Measurements from ENCODE around the gene PDE6G.

Gene PDE6G

GRCh38 chr17:81656118-81656743 lies at the start of gene PDE6G:
TSS of gene PDE6G (minus strand) at chr17:81656542. CDS start at chr17:81653305, 3,237 bp downstream.
- DNase-seq = no peak

GRCh38 chr17:81705518-81706231 lies 49.3 kb upstream of the PDE6G start:
- DNase-seq = no peak

- DNase-seq = peak; percentile 19
These were observed 47.7 kb upstream of the PDE6G start for GRCh38 chr17:81703747-81704654.

GRCh38 chr17:81702934-81703746 lies 46.8 kb upstream of the PDE6G start, which contains the start of gene MRPL12:
TSS of gene MRPL12 (plus strand) at chr17:81703367. CDS start at chr17:81703502, 135 bp downstream.
- peak; percentile 90 for DNase-seq

GRCh38 chr17:81701288-81702071 lies 45.1 kb upstream of the PDE6G start:
- DNase-seq = peak; percentile 9

- no peak for DNase-seq
These were observed 44.3 kb upstream of the PDE6G start for GRCh38 chr17:81700353-81701287.

- no peak for DNase-seq
These were observed 41.1 kb upstream of the PDE6G start for GRCh38 chr17:81697261-81698044.

GRCh38 chr17:81696218-81696941 lies 40.0 kb upstream of the PDE6G start:
- DNase-seq = no peak

GRCh38 chr17:81695801-81696200 lies 39.5 kb upstream of the PDE6G start:
- no peak for DNase-seq

- DNase-seq = no peak
These were observed 38.9 kb upstream of the PDE6G start for GRCh38 chr17:81695211-81695610.

GRCh38 chr17:81694810-81695209 lies 38.5 kb upstream of the PDE6G start:
- DNase-seq = no peak

- DNase-seq = no peak
These were observed 37.3 kb upstream of the PDE6G start for GRCh38 chr17:81693509-81694210.

- no peak for DNase-seq
These were observed 35.3 kb upstream of the PDE6G start for GRCh38 chr17:81691608-81692007.

- DNase-seq = no peak
These were observed 34.9 kb upstream of the PDE6G start for GRCh38 chr17:81691196-81691595.

GRCh38 chr17:81690549-81690948 lies 34.2 kb upstream of the PDE6G start:
- no peak for DNase-seq

GRCh38 chr17:81690066-81690465 lies 33.7 kb upstream of the PDE6G start:
- DNase-seq = no peak

- no peak for DNase-seq
These were observed 32.3 kb upstream of the PDE6G start for GRCh38 chr17:81688616-81689015.

Measured in CD4-positive, alpha-beta T cell treated with Interleukin-10 for 1 hour (primary cell).